GM12878 (cell line): ENCODE data around the gene RARRES2. TPM values are rescaled to one million over a fixed set of nuclear protein-coding genes. Genes with fewer than 3 reads are reported as not detected.

Experiments used
- ATF7 ChIP-seq: fragments of 450-650 bp; IDR thresholded peaks from 2 replicates; pipeline ENCODE4 v1.6.1; 2016; ENCODE audit warnings: low read depth, mild to moderate bottlenecking
- HCFC1 ChIP-seq: fragments of 150-350 bp; IDR thresholded peaks from 2 replicates; pipeline ENCODE4 v1.6.1; 2014; ENCODE audit warnings: low read length
- MTA2 ChIP-seq: fragments of 450-650 bp; IDR thresholded peaks from 2 replicates; pipeline ENCODE4 v1.6.1; 2016; ENCODE audit warnings: low read depth, mild to moderate bottlenecking, moderate library complexity
- POLR2A ChIP-seq: IDR thresholded peaks from 2 replicates; pipeline ENCODE4 v1.6.1; 2011; ENCODE audit warnings: low read depth, mild to moderate bottlenecking, low read length
- SIN3A ChIP-seq: IDR thresholded peaks from 2 replicates; pipeline ENCODE4 v1.6.1; 2012; ENCODE audit warnings: low read depth, low read length, improper control_type of control experiment
- TCF12 ChIP-seq: IDR thresholded peaks from 2 replicates; pipeline ENCODE4 v1.6.1; 2011; ENCODE audit warnings: low read depth, mild to moderate bottlenecking, low read length
- ZBTB4 ChIP-seq: fragments of 450-650 bp; formaldehyde crosslinking; IDR thresholded peaks from 2 replicates; pipeline ENCODE4 v1.4.0; 2022; ENCODE audit warnings: mild to moderate bottlenecking, moderate library complexity
- polyA plus RNA-seq, 11 experiments: library from polyadenylated mRNA; depleted of rRNA in 4 of 11; unstranded in 6 of 11; stranded (reverse) in 5 of 11; fragments of >200 nt; fragmentation: Nextera tagmentation in 4 of 11; fragmentation: Illumina TruSeq in 1 of 11; extraction: Ambion mirVana in 4 of 11; extraction: Trizol in 1 of 11; gene quantifications; 1 replicate in 1 of 11; 2 replicates in 10 of 11; pipeline versions ENCODE4 v1.2.1 to v1.2.3, GENCODE V29; 2011 to 2016; ENCODE audit warnings: inconsistent platforms in 2 of 11, missing spikeins in 2 of 11, low read depth in 1 of 11
- total RNA-seq, 4 experiments: library from RNA; depleted of rRNA in 3 of 4; stranded (reverse); fragments of >200 nt in 3 of 4; fragmentation: Illumina TruSeq in 1 of 4; extraction: Trizol in 1 of 4; gene quantifications; 2 replicates each; pipeline versions ENCODE4 v1.2.1 to v1.2.3, GENCODE V29; 2013 to 2021

RARRES2 gene
- total and polyA plus RNA-seq, 10 of the 15 experiments (the other 5 are each of a cell fraction or from before 2014, with no cell fraction given): 0.13 to 2.2 (median 0.40) TPM; not detected in 3

- peak; percentile 54; the same call in 1 of the 2 replicates for TF ChIP-seq MTA2
- peak; percentile 56; the same call in 1 of the 2 replicates for TF ChIP-seq SIN3A
- TF ChIP-seq TCF12: 0 out of 2 replicates have a peak, but pooled peaks have one; percentile 16
- 0 out of 2 replicates have a peak, but pooled peaks have one; percentile 4 for TF ChIP-seq HCFC1
- TF ChIP-seq ZBTB4 (CRISPR knock-in tag): no peak
- peak; percentile 73 for TF ChIP-seq POLR2A
- peak; percentile 34; the same call in 1 of the 2 replicates for TF ChIP-seq ATF7
These were observed 27.7 kb upstream of the RARRES2 start (continued) for GRCh38 chr7:150368884-150369747.
